Measurements from ENCODE around the gene MACROD2.

Gene MACROD2

GRCh38 chr20:15965165-15965564, 1969.8 kb downstream of the MACROD2 start (continued):
- TF ChIP-seq KLF17 (tag by site-specific recombination; IDR thresholded peaks at IDR 0.05): no peak
- TF ChIP-seq ZNF792 (tag by site-specific recombination; IDR thresholded peaks at IDR 0.05): no peak
- no peak for TF ChIP-seq PRDM10 (tag by site-specific recombination; IDR thresholded peaks at IDR 0.05)

- ChIA-PET CTCF (interaction anchor here (0.6 kb wide), 1 partner anchor 372 kb away, joined by 4 read pairs; no protein-coding TSS in a partner anchor), POLR2A (no interaction called here)
- H3K27ac ChIP-seq (ENCODE audit: extremely low read depth, low read depth, low read length): no peak overlapping the region
- no peaks in the 10 kb centered on the region for H3K36me3 ChIP-seq (ENCODE audit: control insufficient read depth in 2 of 2, insufficient read depth in 1 of 2, low read length in 2 of 2)
- TF ChIP-seq ZNF362 (tag by site-specific recombination; IDR thresholded peaks at IDR 0.05) (no peak), ZSCAN16 (tag by site-specific recombination; IDR thresholded peaks at IDR 0.05) (no peak), ZNF501 (tag by site-specific recombination; IDR thresholded peaks at IDR 0.05) (no peak)
- H3K9me3 ChIP-seq (ENCODE audit: control insufficient read depth, insufficient read depth, low read depth, low read length): no peaks in the 10 kb centered on the region
- no peaks in the 10 kb centered on the region for H3K4me1 ChIP-seq (ENCODE audit: control insufficient read depth, insufficient read depth, low read length)
- no peak overlapping the region for H3K4me3 ChIP-seq (ENCODE audit: low read depth, low read length)
These were observed 1972.0 kb downstream of the MACROD2 start for GRCh38 chr20:15967334-15967733.

- Histone ChIP-seq H3K27ac (ENCODE audit: extremely low read depth, low read depth, low read length) (no peak overlapping the region), H3K4me1 (ENCODE audit: control insufficient read depth, insufficient read depth, low read length) (no peaks in the 10 kb centered on the region), H3K4me3 (ENCODE audit: low read depth, low read length) (no peak overlapping the region), H3K36me3 (ENCODE audit: control insufficient read depth in 2 of 2, insufficient read depth in 1 of 2, low read length in 2 of 2) (no peaks in the 10 kb centered on the region), H3K9me3 (ENCODE audit: control insufficient read depth, insufficient read depth, low read depth, low read length) (no peaks in the 10 kb centered on the region)
- TF ChIP-seq ZNF26 (tag by site-specific recombination; IDR thresholded peaks at IDR 0.05) (no peak), HOXD13 (CRISPR knock-in tag; IDR thresholded peaks at IDR 0.05; ENCODE audit: borderline replicate concordance) (no peak), ZNF704 (tag by site-specific recombination; IDR thresholded peaks at IDR 0.05) (no peak), HIC1 (tag by site-specific recombination; IDR thresholded peaks at IDR 0.05) (no peak), ZNF24 (tag by site-specific recombination; IDR thresholded peaks at IDR 0.05) (no peak), ZNF404 (tag by site-specific recombination; IDR thresholded peaks at IDR 0.05) (no peak)
- CTCF ChIA-PET: no interaction called here
- POLR2A ChIA-PET: no interaction called here
These were observed 1980.9 kb downstream of the MACROD2 start for GRCh38 chr20:15976047-15976736.
